Neural cell (in vitro differentiated cells): ENCODE results near the gene ZNF462.

Source experiments
- EZH2 ChIP-seq: fragments of 200-600, 300-800 bp; shearing (Covaris generic), sonication (generic); IDR thresholded peaks from 2 replicates; pipeline ENCODE4 v1.6.1; 2014; ENCODE audit warnings: antibody characterized with exemption, low read length, borderline replicate concordance, mild to moderate bottlenecking; ENCODE audit not compliant: insufficient read depth, poor library complexity, severe bottlenecking
- MXI1 ChIP-seq: fragments of 450-650 bp; conservative IDR thresholded peaks from 2 replicates; pipeline ENCODE4 v1.6.1; 2014; ENCODE audit warnings: antibody characterized with exemption, mild to moderate bottlenecking; ENCODE audit not compliant: poor library complexity, severe bottlenecking
- POLR2AphosphoS5 ChIP-seq: IDR thresholded peaks from 2 replicates; pipeline ENCODE4 v1.6.1; 2012
- TAF1 ChIP-seq: IDR thresholded peaks from 2 replicates; pipeline ENCODE4 v1.6.1; 2012; ENCODE audit warnings: low read depth
- TF ChIP-seq, protein P1 (sequence below): fragments of 450-650 bp; IDR thresholded peaks from 2 replicates; pipeline ENCODE4 v1.5.1; 2014; ENCODE audit warnings: antibody characterized with exemption, mild to moderate bottlenecking, moderate library complexity; ENCODE audit not compliant: poor library complexity, severe bottlenecking
- TF ChIP-seq, protein P2 (sequence below): IDR thresholded peaks from 2 replicates; pipeline ENCODE4 v1.6.1; 2012; ENCODE audit warnings: borderline replicate concordance

DNA sequence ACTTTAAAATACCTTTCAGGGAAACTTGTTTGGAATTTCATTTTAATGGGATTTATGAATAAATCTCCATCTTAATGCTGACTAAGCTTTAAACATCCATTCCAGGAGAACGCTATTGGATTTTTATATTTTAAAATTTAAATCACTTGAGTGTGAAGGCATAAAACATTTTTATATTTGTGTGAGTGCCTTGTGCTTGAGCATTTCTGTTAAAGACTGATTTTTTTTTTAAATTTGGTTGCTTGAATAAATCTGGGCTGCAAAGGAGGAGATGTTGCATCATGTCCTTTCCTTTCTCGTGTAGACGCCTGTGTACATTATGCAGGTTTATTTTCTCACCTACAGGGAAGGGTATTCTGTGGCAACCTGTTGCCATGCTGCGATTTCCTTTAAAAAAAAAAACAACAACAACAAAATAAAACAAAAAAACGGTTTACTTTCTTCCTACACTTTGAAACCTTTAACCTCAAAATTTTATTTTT, 108.1 kb downstream of the ZNF462 start:
- no peak for TF ChIP-seq POLR2AphosphoS5
- TF ChIP-seq, protein P1, sequence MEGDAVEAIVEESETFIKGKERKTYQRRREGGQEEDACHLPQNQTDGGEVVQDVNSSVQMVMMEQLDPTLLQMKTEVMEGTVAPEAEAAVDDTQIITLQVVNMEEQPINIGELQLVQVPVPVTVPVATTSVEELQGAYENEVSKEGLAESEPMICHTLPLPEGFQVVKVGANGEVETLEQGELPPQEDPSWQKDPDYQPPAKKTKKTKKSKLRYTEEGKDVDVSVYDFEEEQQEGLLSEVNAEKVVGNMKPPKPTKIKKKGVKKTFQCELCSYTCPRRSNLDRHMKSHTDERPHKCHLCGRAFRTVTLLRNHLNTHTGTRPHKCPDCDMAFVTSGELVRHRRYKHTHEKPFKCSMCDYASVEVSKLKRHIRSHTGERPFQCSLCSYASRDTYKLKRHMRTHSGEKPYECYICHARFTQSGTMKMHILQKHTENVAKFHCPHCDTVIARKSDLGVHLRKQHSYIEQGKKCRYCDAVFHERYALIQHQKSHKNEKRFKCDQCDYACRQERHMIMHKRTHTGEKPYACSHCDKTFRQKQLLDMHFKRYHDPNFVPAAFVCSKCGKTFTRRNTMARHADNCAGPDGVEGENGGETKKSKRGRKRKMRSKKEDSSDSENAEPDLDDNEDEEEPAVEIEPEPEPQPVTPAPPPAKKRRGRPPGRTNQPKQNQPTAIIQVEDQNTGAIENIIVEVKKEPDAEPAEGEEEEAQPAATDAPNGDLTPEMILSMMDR: no peak
- TF ChIP-seq MXI1: no peak
- no peak for TF ChIP-seq EZH2
- no peak for TF ChIP-seq TAF1
- TF ChIP-seq, protein P2, sequence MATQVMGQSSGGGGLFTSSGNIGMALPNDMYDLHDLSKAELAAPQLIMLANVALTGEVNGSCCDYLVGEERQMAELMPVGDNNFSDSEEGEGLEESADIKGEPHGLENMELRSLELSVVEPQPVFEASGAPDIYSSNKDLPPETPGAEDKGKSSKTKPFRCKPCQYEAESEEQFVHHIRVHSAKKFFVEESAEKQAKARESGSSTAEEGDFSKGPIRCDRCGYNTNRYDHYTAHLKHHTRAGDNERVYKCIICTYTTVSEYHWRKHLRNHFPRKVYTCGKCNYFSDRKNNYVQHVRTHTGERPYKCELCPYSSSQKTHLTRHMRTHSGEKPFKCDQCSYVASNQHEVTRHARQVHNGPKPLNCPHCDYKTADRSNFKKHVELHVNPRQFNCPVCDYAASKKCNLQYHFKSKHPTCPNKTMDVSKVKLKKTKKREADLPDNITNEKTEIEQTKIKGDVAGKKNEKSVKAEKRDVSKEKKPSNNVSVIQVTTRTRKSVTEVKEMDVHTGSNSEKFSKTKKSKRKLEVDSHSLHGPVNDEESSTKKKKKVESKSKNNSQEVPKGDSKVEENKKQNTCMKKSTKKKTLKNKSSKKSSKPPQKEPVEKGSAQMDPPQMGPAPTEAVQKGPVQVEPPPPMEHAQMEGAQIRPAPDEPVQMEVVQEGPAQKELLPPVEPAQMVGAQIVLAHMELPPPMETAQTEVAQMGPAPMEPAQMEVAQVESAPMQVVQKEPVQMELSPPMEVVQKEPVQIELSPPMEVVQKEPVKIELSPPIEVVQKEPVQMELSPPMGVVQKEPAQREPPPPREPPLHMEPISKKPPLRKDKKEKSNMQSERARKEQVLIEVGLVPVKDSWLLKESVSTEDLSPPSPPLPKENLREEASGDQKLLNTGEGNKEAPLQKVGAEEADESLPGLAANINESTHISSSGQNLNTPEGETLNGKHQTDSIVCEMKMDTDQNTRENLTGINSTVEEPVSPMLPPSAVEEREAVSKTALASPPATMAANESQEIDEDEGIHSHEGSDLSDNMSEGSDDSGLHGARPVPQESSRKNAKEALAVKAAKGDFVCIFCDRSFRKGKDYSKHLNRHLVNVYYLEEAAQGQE: no peak
